CD4-positive, alpha-beta T cell treated with Interleukin-15 for 4 hours (primary cell): ENCODE results near the gene TPR.
"Not testable (repeated sequence)": the region's sequence is repeated elsewhere in the genome, so short reads cannot be mapped to it uniquely, and the experiment has no call there.

Experiments
- DNase-seq: peaks from one replicate; pipeline ENCODE4 v3.0.0-alpha.2; 2020; ENCODE audit warnings: low spot score

The TPR gene

GRCh38 chr1:186375152-186375928, at the start of gene TPR, which contains the start of gene ODR4:
TSS of gene TPR (minus strand) at chr1:186375253. CDS start at chr1:186375028, 225 bp downstream.
TSS of gene ODR4 (plus strand) at chr1:186375838. CDS start at chr1:186379786, 3,948 bp downstream.
- peak; percentile 97 for DNase-seq

DNA sequence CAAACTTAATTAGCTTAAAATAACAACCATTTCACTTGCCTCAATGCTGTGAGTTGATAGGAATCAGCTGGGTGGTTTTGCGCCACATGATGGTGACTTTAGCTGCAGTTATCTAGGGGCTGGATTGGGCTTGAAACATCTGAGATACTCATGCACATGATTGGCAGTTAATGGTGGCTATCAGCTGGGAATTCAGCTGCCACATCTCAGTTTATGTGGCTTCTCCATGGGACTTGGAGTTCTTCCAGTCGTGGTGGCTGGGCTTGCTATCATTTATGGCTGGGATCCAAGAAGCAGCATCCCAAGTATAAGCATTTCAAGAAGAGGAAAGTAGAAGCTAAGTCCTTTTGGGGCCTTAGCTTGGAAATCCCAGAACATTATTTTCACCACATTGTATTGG, 49.5 kb upstream of the TPR start:
- DNase-seq: no peak

GRCh38 chr1:186421446-186421845, 46.4 kb upstream of the TPR start:
- DNase-seq: no peak

- peak; percentile 10 for DNase-seq
Observed at GRCh38 chr1:186420923-186421322, 45.9 kb upstream of the TPR start.

GRCh38 chr1:186420311-186420710, 45.3 kb upstream of the TPR start:
- no peak for DNase-seq

DNA sequence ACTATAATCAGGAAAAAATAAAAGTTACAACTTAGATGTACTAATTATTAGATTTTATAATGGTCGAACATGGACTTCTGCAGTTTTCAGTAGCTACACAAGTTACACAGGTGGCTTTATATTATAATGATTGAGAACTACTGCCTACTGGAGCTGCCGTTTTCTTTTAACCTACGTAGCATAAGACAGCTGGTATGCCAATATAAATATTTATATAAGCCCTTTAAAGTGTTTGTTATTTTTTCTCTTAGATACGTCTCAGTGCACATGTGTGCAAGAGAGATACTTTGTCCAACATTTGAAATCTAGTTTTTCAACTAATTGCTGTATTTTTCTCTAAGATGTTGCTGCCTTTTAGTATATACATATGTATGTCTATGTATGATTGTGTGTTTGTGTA, 43.5 kb upstream of the TPR start:
- DNase-seq: no peak

GRCh38 chr1:186413319-186413718, 38.3 kb upstream of the TPR start:
- no peak for DNase-seq

- DNase-seq: no peak
Observed at GRCh38 chr1:186409091-186409490, 34.0 kb upstream of the TPR start.

- peak; percentile 48 for DNase-seq
Observed at GRCh38 chr1:186404454-186405051, 29.5 kb upstream of the TPR start.

DNA sequence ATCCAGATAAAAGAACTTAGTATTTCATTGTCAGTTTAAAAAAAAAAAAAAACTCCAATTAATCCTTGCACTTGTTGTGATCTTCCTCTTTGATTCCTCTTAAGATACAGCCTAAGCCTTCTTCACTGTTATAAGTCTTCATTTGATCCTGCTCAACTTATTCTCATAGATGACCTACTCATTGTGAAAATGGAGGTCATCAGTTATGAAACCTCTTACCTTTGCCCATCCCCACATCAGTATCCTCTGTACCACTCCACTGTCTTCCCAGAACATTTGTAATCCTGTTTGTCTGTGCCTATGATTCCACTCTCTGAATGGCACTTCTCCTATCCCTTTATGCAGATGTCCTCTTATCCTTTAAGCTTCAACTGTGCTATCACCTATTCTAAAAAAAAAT, 28.6 kb upstream of the TPR start:
- DNase-seq: no peak

GRCh38 chr1:186401446-186401845, 26.4 kb upstream of the TPR start:
- DNase-seq: not testable (repeated sequence)

- DNase-seq: not testable (repeated sequence)
Observed at GRCh38 chr1:186392711-186393110, 17.7 kb upstream of the TPR start.

DNA sequence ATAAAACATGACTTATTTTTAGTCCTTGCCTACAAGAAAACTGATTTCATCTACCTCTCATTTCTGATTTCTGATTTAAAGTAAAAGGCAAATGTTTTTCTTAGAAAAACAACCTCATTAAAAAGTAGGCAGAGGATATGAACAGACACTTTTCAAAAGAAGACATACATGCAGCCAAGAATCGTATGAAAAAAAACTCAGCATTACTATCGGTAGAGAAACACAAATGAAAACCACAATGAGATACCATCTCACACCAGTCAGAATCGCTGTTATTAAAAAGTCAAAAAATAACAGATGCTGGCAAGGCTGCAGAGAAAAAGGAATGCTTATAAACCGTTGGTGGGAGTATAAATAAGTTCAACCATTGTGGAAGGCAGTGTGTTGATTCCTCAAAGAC, 16.8 kb upstream of the TPR start:
- no peak for DNase-seq

GRCh38 chr1:186390925-186391324, 15.9 kb upstream of the TPR start:
- no peak for DNase-seq

- no peak for DNase-seq
Observed at GRCh38 chr1:186386725-186387383, 11.8 kb upstream of the TPR start.

DNA sequence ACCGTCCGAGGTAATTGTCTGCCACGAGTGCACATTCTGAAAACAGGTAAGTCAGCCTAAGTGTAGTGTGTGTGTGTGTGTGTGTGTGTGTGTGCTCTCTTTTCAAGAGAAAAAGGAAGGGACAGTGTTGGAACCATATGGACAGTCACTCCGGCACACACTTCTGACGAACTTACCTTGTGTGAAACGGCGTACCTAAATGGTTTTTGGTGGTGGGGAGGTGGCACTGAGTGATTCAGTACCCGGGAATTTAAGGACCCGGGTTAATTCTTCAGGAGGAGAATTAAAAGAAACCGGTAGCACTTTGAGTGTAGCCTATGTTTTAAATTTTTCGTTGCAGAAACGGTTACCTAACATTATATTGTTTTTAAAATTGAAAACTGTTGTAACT, 871 bp upstream of the TPR start:
- DNase-seq: no peak

- DNase-seq: peak; percentile 40
Observed at GRCh38 chr1:186374303-186375151, 526 bp downstream of the TPR start.

DNA sequence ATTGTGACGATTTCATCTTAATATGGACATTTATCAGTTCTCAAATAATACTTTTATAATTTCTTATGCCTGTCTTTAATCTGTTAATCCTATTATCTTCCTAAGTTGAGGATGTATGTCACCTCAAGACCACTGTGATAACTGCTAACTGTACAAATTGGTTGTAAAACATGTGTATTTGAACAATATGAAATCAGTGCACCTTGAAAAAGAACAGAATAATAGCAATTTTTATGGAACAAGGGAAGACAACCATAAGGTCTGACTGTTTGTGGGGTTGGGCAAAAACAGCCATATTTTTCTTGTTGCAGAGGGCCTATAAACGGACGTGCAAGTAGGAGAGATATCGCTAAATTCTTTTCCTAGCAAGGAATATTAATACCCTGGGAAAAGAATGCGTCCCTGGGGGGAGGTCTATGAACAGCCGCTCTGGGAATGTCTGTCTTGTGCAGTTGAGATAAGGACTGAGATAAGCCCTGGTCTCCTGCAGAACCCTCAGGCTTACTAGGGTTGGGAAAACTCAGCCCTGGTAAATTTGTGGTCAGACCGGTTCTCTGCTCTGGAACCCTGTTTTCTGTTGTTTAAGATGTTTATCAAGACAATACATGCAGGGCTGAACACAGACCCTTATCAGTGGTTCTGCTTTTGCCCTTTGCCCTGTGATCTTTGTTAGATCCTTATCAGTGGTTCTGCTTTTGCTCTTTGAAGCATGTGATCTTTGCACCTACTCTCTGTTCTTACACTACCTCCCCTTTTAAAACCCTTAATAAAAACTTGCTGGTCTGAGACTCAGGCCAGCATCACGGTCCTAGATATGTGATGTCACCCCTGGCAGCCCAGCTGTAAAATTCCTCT, 27.0 kb downstream of the TPR start:
- not testable (repeated sequence) for DNase-seq

- DNase-seq: no peak
Observed at GRCh38 chr1:186340772-186341171, 34.3 kb downstream of the TPR start.

- no peak for DNase-seq
Observed at GRCh38 chr1:186337554-186337953, 37.5 kb downstream of the TPR start.

- no peak for DNase-seq
Observed at GRCh38 chr1:186330758-186331157, 44.3 kb downstream of the TPR start.
